ENCODE results near the gene CDH10. TPM values are rescaled to one million over a fixed set of nuclear protein-coding genes. Genes with fewer than 3 reads are reported as not detected.

The CDH10 gene
- total RNA-seq, 1 experiment from 2014 or later, result 0.22 TPM

DNA sequence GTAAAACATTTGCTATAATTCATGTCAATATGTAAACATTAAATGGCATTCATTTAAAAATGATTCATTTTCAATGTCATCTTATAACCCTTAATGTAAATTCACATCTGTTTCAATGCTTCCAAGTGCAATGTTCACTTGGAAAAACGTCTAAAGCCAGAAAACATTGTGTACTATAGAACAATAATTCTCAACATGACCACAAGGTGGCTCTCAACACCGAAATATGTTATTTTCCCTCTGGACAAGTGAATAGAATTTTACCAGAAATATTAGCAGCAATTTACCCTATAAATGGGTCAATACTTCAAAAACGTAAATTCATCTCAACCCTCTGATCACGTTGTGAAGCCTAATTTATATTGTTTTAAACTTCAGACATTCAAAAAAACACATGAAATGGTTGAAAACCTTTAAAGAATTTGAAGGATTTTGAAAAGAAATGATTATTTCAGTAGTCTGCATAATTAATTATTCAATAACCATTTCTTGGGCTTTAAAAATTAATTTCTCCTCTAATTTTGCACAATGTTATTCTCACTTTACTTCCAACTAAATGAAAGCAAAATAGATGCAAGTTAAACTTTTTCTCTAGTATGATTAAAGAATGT lies 11.0 kb downstream of the CDH10 start:
- DNase-seq (ENCODE audit: low spot score) (no peak), ATAC-seq (no peak)
- H3K4me1 Mint-ChIP-seq, result peaks cover 10% of the 10 kb centered on the region
- H3K36me3 Mint-ChIP-seq, result no peaks in the 10 kb centered on the region
- TF ChIP-seq, protein P1, sequence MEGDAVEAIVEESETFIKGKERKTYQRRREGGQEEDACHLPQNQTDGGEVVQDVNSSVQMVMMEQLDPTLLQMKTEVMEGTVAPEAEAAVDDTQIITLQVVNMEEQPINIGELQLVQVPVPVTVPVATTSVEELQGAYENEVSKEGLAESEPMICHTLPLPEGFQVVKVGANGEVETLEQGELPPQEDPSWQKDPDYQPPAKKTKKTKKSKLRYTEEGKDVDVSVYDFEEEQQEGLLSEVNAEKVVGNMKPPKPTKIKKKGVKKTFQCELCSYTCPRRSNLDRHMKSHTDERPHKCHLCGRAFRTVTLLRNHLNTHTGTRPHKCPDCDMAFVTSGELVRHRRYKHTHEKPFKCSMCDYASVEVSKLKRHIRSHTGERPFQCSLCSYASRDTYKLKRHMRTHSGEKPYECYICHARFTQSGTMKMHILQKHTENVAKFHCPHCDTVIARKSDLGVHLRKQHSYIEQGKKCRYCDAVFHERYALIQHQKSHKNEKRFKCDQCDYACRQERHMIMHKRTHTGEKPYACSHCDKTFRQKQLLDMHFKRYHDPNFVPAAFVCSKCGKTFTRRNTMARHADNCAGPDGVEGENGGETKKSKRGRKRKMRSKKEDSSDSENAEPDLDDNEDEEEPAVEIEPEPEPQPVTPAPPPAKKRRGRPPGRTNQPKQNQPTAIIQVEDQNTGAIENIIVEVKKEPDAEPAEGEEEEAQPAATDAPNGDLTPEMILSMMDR (IDR thresholded peaks at IDR 0.05), result peak; percentile 63
- TF ChIP-seq, protein P2, sequence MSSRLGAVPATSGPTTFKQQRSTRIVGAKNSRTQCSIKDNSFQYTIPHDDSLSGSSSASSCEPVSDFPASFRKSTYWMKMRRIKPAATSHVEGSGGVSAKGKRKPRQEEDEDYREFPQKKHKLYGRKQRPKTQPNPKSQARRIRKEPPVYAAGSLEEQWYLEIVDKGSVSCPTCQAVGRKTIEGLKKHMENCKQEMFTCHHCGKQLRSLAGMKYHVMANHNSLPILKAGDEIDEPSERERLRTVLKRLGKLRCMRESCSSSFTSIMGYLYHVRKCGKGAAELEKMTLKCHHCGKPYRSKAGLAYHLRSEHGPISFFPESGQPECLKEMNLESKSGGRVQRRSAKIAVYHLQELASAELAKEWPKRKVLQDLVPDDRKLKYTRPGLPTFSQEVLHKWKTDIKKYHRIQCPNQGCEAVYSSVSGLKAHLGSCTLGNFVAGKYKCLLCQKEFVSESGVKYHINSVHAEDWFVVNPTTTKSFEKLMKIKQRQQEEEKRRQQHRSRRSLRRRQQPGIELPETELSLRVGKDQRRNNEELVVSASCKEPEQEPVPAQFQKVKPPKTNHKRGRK (CRISPR knock-in tag; IDR thresholded peaks at IDR 0.05; ENCODE audit: borderline replicate concordance), result no peak
- no peak for TF ChIP-seq JUN (CRISPR knock-in tag; IDR thresholded peaks at IDR 0.05)
- TF ChIP-seq, protein P3, sequence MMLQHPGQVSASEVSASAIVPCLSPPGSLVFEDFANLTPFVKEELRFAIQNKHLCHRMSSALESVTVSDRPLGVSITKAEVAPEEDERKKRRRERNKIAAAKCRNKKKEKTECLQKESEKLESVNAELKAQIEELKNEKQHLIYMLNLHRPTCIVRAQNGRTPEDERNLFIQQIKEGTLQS (CRISPR knock-in tag; conservative IDR thresholded peaks at IDR 0.05), result no peak
- H3K9me3 Mint-ChIP-seq, result peaks cover 7% of the 10 kb centered on the region
- CTCF ChIA-PET, result interaction anchor here (0.7 to 0.9 kb wide), 2 partner anchors 188 to 373 kb away, joined by 3 to 5 read pairs; no protein-coding TSS in a partner anchor
- H3K27ac Mint-ChIP-seq, result no peak overlapping the region
- H3K4me3 Mint-ChIP-seq, result no peak overlapping the region
- POLR2A ChIA-PET, result no interaction called here
- H3K27me3 Mint-ChIP-seq (ENCODE audit: low read depth), result no peaks in the 10 kb centered on the region

DNA sequence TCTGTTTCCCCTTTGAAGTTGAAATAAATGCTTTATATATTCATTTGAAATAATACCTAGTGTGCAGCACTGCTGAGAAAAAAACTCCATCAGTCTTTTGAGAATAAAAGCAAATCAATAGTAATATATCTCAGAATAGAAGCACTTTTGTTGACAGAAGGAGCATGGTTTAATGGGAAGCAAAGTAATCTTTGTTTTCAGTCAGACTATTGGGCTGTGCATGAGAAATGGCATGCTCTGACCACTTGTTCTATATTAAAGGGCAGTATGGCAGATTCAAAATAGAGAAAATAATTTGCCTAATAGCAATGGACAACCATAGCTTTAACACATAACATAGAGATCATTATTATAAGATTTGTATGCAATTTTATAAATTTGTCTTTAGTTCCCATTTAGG lies 12.4 kb downstream of the CDH10 start:
- DNase-seq (ENCODE audit: low spot score) (no peak), ATAC-seq (no peak)
- Mint-ChIP-seq H3K27me3 (ENCODE audit: low read depth) (no peaks in the 10 kb centered on the region), H3K4me3 (no peak overlapping the region), H3K27ac (no peak overlapping the region), H3K4me1 (peaks cover 10% of the 10 kb centered on the region), H3K36me3 (no peaks in the 10 kb centered on the region), H3K9me3 (peaks cover 7% of the 10 kb centered on the region)
- TF ChIP-seq ZNF396 (CRISPR knock-in tag; IDR thresholded peaks at IDR 0.05; ENCODE audit: borderline replicate concordance) (no peak), FOXK1 (CRISPR knock-in tag; IDR thresholded peaks at IDR 0.05) (no peak), OVOL2 (CRISPR knock-in tag; IDR thresholded peaks at IDR 0.05; ENCODE audit: borderline replicate concordance) (no peak), ZBTB21 (CRISPR knock-in tag; IDR thresholded peaks at IDR 0.05; ENCODE audit: borderline replicate concordance) (no peak), SP1 (CRISPR knock-in tag; conservative IDR thresholded peaks at IDR 0.05) (no peak), TEAD1 (CRISPR knock-in tag; IDR thresholded peaks at IDR 0.05) (no peak), CREM (CRISPR knock-in tag; IDR thresholded peaks at IDR 0.05) (no peak), ZNF423 (CRISPR knock-in tag; IDR thresholded peaks at IDR 0.05) (no peak), ELF4 (CRISPR knock-in tag; IDR thresholded peaks at IDR 0.05; ENCODE audit: low read depth) (no peak)
- TF ChIP-seq, protein P3 (CRISPR knock-in tag; conservative IDR thresholded peaks at IDR 0.05), result no peak
- TF ChIP-seq, protein P4, sequence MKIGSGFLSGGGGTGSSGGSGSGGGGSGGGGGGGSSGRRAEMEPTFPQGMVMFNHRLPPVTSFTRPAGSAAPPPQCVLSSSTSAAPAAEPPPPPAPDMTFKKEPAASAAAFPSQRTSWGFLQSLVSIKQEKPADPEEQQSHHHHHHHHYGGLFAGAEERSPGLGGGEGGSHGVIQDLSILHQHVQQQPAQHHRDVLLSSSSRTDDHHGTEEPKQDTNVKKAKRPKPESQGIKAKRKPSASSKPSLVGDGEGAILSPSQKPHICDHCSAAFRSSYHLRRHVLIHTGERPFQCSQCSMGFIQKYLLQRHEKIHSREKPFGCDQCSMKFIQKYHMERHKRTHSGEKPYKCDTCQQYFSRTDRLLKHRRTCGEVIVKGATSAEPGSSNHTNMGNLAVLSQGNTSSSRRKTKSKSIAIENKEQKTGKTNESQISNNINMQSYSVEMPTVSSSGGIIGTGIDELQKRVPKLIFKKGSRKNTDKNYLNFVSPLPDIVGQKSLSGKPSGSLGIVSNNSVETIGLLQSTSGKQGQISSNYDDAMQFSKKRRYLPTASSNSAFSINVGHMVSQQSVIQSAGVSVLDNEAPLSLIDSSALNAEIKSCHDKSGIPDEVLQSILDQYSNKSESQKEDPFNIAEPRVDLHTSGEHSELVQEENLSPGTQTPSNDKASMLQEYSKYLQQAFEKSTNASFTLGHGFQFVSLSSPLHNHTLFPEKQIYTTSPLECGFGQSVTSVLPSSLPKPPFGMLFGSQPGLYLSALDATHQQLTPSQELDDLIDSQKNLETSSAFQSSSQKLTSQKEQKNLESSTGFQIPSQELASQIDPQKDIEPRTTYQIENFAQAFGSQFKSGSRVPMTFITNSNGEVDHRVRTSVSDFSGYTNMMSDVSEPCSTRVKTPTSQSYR (CRISPR knock-in tag; IDR thresholded peaks at IDR 0.05), result no peak
- TF ChIP-seq, protein P2 (CRISPR knock-in tag; IDR thresholded peaks at IDR 0.05; ENCODE audit: borderline replicate concordance), result no peak
- TF ChIP-seq, protein P5, sequence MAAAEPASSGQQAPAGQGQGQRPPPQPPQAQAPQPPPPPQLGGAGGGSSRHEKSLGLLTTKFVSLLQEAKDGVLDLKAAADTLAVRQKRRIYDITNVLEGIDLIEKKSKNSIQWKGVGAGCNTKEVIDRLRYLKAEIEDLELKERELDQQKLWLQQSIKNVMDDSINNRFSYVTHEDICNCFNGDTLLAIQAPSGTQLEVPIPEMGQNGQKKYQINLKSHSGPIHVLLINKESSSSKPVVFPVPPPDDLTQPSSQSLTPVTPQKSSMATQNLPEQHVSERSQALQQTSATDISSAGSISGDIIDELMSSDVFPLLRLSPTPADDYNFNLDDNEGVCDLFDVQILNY (CRISPR knock-in tag; IDR thresholded peaks at IDR 0.05), result no peak
- TF ChIP-seq, protein P6, sequence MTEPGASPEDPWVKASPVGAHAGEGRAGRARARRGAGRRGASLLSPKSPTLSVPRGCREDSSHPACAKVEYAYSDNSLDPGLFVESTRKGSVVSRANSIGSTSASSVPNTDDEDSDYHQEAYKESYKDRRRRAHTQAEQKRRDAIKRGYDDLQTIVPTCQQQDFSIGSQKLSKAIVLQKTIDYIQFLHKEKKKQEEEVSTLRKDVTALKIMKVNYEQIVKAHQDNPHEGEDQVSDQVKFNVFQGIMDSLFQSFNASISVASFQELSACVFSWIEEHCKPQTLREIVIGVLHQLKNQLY (CRISPR knock-in tag; IDR thresholded peaks at IDR 0.05), result no peak
- ChIA-PET POLR2A (no interaction called here), CTCF (no interaction called here)
